A673 (cell line): ENCODE data around the gene CPA5. TPM values are rescaled to one million over a fixed set of nuclear protein-coding genes. Genes with fewer than 3 reads are reported as not detected.

Source experiments
- BruUV-seq: library from RNA; stranded (reverse); fragments of 400-500 nt; replicated peaks from 2 replicates; lab custom pipeline; 2021; lab: Mats Ljungman, UMichigan
- CTCF ChIA-PET: fragments of 300-600 bp; sonication (Branson Sonifier 250); formaldehyde crosslinking; loops from one replicate; lab custom pipeline; 2022; ENCODE audit warnings: antibody characterized with exemption; lab: Charles Lee
- POLR2A ChIA-PET: fragments of 300-600 bp; sonication (Branson Sonifier 250); formaldehyde crosslinking; loops from one replicate; lab custom pipeline; 2022; ENCODE audit warnings: antibody characterized with exemption; ENCODE audit not compliant: low non-redundant PET; lab: Charles Lee
- DNase-seq: peaks from one replicate; pipeline ENCODE4 v3.0.0-alpha.2; 2015; ENCODE audit warnings: low spot score
- H3K27ac ChIP-seq: fragments of 200-600 bp; sonication (generic); 2 replicates; pipeline ENCODE4 v1.5.1; 2016; ENCODE audit warnings: mixed run types, low read depth, mild to moderate bottlenecking, mixed read lengths, antibody characterized with exemption, low read length; ENCODE audit not compliant: poor library complexity, severe bottlenecking
- H3K27me3 ChIP-seq: fragments of 200-600 bp; sonication (generic); replicated peaks from 2 replicates; pipeline ENCODE4 v1.6.1; 2017; ENCODE audit warnings: mixed run types, low read depth, mild to moderate bottlenecking, mixed read lengths, antibody characterized with exemption, low read length; ENCODE audit not compliant: insufficient read depth, poor library complexity
- H3K36me3 ChIP-seq: fragments of 200-600 bp; sonication (generic); 2 replicates; pipeline ENCODE4 v1.6.1; 2016; ENCODE audit warnings: mixed run types, mild to moderate bottlenecking, mixed read lengths, antibody characterized with exemption, low read length; ENCODE audit not compliant: insufficient read depth, poor library complexity, severe bottlenecking
- H3K4me1 ChIP-seq: fragments of 200-600 bp; sonication (generic); 2 replicates; pipeline ENCODE4 v1.6.1; 2017; ENCODE audit warnings: mixed run types, mild to moderate bottlenecking, mixed read lengths, antibody characterized with exemption, low read length; ENCODE audit not compliant: insufficient read depth, poor library complexity, severe bottlenecking
- H3K4me3 ChIP-seq: fragments of 200-600 bp; sonication (generic); 2 replicates; pipeline ENCODE4 v1.5.1; 2016; ENCODE audit warnings: low read depth, mixed run types, mild to moderate bottlenecking, mixed read lengths, low read length; ENCODE audit not compliant: poor library complexity, severe bottlenecking
- H3K9me3 ChIP-seq: fragments of 200-600 bp; sonication (generic); 2 replicates; pipeline ENCODE4 v1.6.1; 2016; ENCODE audit warnings: mixed run types, low read depth, mild to moderate bottlenecking, mixed read lengths, antibody characterized with exemption, low read length; ENCODE audit not compliant: poor library complexity, severe bottlenecking
- EZH2 ChIP-seq: fragments of 200-600 bp; sonication (generic); IDR thresholded peaks from 2 replicates; pipeline ENCODE4 v1.6.1; 2017; ENCODE audit warnings: borderline replicate concordance, low read depth, mild to moderate bottlenecking, mixed read lengths, antibody characterized with exemption, low read length; ENCODE audit not compliant: poor library complexity, severe bottlenecking
- intact Hi-C: fragments of 100-400 bp; cut with micrococcal nuclease; formaldehyde crosslinking; loops from one replicate; pipeline ENCODE4 v1.10.0; 2022; ENCODE audit not compliant: unreplicated experiment
- total RNA-seq: library from RNA; stranded (reverse); gene quantifications from 2 replicates; pipeline ENCODE4 v1.2.3, GENCODE V29; 2021
- TF ChIP-seq, protein P1 (sequence below): fragments of 300-800, 200-600 bp; sonication (generic); conservative IDR thresholded peaks from 2 replicates; pipeline ENCODE4 v1.5.1; 2017; ENCODE audit warnings: low read depth, mild to moderate bottlenecking, antibody characterized with exemption, low read length, moderate library complexity, mixed read lengths

The CPA5 gene
- total RNA-seq, 1 experiment from 2014 or later: not detected

DNA sequence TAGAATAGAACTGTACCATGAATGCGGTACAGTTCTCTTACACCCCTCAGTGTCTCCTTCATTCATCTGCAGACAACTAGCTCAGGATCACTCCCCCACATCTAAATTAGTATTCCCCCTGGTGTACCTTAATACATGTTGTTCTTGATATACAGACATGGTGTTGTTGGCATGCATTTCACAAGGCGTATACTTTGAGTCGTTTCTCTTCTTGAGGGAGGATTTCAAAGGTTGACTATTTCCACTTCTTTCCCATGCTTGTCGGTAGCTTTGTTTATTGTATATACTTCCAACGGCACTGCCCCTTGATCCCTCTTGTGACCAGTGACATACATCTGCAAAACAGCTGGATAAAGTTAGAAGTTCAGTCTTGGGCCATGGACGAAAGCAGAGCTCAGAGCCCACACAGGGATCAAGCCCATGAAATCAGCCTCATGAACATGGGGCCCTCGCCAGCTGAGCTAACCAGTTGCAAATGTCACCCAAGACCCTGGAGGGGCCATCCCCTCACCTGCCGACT, 43.1 kb upstream of the CPA5 start:
- H3K9me3 ChIP-seq: no peaks in the 10 kb centered on the region
- ChIA-PET POLR2A (no interaction called here), CTCF (no interaction called here)
- intact Hi-C loops: no loop called here
- H3K4me3 ChIP-seq: no peak overlapping the region
- no peak for TF ChIP-seq EZH2
- TF ChIP-seq, protein P1, sequence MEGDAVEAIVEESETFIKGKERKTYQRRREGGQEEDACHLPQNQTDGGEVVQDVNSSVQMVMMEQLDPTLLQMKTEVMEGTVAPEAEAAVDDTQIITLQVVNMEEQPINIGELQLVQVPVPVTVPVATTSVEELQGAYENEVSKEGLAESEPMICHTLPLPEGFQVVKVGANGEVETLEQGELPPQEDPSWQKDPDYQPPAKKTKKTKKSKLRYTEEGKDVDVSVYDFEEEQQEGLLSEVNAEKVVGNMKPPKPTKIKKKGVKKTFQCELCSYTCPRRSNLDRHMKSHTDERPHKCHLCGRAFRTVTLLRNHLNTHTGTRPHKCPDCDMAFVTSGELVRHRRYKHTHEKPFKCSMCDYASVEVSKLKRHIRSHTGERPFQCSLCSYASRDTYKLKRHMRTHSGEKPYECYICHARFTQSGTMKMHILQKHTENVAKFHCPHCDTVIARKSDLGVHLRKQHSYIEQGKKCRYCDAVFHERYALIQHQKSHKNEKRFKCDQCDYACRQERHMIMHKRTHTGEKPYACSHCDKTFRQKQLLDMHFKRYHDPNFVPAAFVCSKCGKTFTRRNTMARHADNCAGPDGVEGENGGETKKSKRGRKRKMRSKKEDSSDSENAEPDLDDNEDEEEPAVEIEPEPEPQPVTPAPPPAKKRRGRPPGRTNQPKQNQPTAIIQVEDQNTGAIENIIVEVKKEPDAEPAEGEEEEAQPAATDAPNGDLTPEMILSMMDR: no peak
- no peaks in the 10 kb centered on the region for H3K36me3 ChIP-seq
- no TSS peak for BruUV-seq
- no peak for DNase-seq
- H3K4me1 ChIP-seq: no peaks in the 10 kb centered on the region
- no peak overlapping the region for H3K27ac ChIP-seq
- peaks cover 4% of the 10 kb centered on the region for H3K27me3 ChIP-seq

DNA sequence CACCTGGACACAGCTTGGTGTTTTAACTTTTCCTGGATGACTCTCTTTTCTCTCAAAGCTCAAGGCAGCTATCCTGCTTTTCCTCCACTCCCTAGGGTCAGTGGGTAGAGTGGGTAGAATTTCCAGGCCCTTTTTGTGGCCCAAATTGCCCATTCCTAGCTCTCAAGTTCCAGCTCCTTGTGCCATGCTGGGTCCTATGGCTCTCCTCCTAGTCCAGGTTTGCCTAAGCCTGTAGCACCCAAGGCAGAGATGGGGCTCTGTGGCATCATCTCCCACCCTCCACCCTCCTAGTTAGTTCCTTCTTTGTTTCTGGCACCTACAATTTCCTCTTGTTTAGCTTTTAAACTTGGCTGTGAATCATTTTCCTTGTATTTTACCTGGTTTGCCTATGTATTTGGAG, 42.0 kb upstream of the CPA5 start:
- POLR2A ChIA-PET: no interaction called here
- no TSS peak for BruUV-seq
- H3K36me3 ChIP-seq: no peaks in the 10 kb centered on the region
- intact Hi-C loops: no loop called here
- TF ChIP-seq, protein P1: no peak
- no peak for TF ChIP-seq EZH2
- no peak overlapping the region for H3K4me3 ChIP-seq
- H3K27ac ChIP-seq: no peak overlapping the region
- no peaks in the 10 kb centered on the region for H3K4me1 ChIP-seq
- peaks cover 4% of the 10 kb centered on the region for H3K27me3 ChIP-seq
- H3K9me3 ChIP-seq: no peaks in the 10 kb centered on the region
- CTCF ChIA-PET: no interaction called here
- DNase-seq: no peak

DNA sequence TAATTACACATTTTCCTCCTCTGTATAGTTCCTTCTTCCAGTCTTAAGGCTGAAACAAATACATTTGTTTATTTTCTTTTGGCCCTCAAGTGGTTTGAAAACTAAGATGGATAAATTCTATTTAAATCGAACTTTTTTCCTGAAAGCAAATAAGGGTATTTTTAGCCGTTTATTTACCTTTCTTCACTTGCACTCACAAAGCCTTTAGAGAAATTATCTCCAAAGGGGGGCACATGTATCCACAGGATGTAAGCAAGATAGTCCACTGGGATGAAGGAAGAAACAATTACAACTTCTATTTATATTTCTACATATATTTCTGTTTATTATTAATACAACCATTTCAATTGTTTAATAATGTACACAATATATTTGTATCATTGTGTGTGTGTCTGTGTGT, 41.5 kb upstream of the CPA5 start:
- BruUV-seq: no TSS peak
- H3K36me3 ChIP-seq: no peaks in the 10 kb centered on the region
- TF ChIP-seq EZH2: no peak
- TF ChIP-seq, protein P1: no peak
- H3K4me3 ChIP-seq: no peak overlapping the region
- ChIA-PET POLR2A (no interaction called here), CTCF (interaction anchor here (0.6 kb wide), 1 partner anchor 292 kb away, joined by 3 read pairs; no protein-coding TSS in a partner anchor)
- intact Hi-C loops: no loop called here
- DNase-seq: no peak
- no peaks in the 10 kb centered on the region for H3K9me3 ChIP-seq
- no peaks in the 10 kb centered on the region for H3K4me1 ChIP-seq
- H3K27me3 ChIP-seq: peaks cover 4% of the 10 kb centered on the region
- no peak overlapping the region for H3K27ac ChIP-seq
